K562 (cell line): Measurements from ENCODE around the gene TANC1. TPM values are rescaled to one million over a fixed set of nuclear protein-coding genes. Genes with fewer than 3 reads are reported as not detected.
A peak's percentile ranks its signal among the peaks of the same experiment; 100 is the strongest.

Source experiments
- ATAC-seq: fragments of 200-7000 bp; cut with Tn5 transposase; 3 replicates; pipeline ENCODE4 v1.9.1; 2020; ENCODE audit warnings: moderate library complexity
- BruUV-seq: library from RNA; stranded (reverse); fragments of 400-500 nt; replicated peaks from 2 replicates; lab custom pipeline; 2021; lab: Mats Ljungman, UMichigan
- CTCF ChIA-PET: fragments of 300-600 bp; formaldehyde crosslinking; extraction: SDS; loops from one replicate; lab custom pipeline; 2021; ENCODE audit warnings: low intra/inter-chr PET ratio; lab: Yijun Ruan, JAX
- POLR2A ChIA-PET: fragments of 300-600, 350-650 bp; sonication (Branson Sonifier 250); formaldehyde crosslinking; extraction: SDS; loops from one replicate; lab custom pipeline; 2021; ENCODE audit warnings: antibody characterized with exemption, inconsistent platforms; lab: Yijun Ruan, JAX
- DNase-seq, 4 experiments: peaks; one replicate each; pipeline versions ENCODE4 v3.0.0 to v3.0.0-alpha.2; 2011 to 2018; ENCODE audit warnings: low spot score in 3 of 4, mixed read lengths in 3 of 4; ENCODE audit errors: extremely low read depth in 1 of 4
- FAIRE-seq: peaks from 2 replicates; lab custom pipeline; 2011; peaks lifted over from hg19 to GRCh38; lab: Jason Lieb, UNC
- H2AFZ ChIP-seq: 2 replicates; pipeline ENCODE4 v1.6.0; 2011; ENCODE audit warnings: low read depth, low read length, control low read depth, inconsistent platforms
- H3K27ac ChIP-seq: fragments of 200-600 bp; 3 replicates; pipeline ENCODE4 v1.8.0; 2011; ENCODE audit warnings: low read depth, mild to moderate bottlenecking, control low read depth, inconsistent platforms, low read length, moderate library complexity, mixed read lengths; ENCODE audit errors: extremely low read depth
- H3K27me3 ChIP-seq, 2 experiments: fragments of 300-600 bp in 1 of 2; 2 replicates in 1 of 2; 3 replicates in 1 of 2; pipeline versions ENCODE4 v1.6.0 to v1.8.0; 2011; ENCODE audit warnings: inconsistent platforms in 2 of 2, low read length in 2 of 2, mild to moderate bottlenecking in 1 of 2, mixed read lengths in 1 of 2, moderate library complexity in 1 of 2; ENCODE audit not compliant: control insufficient read depth in 2 of 2, insufficient read depth in 2 of 2
- H3K36me3 ChIP-seq: fragments of 300-600 bp; 3 replicates; pipeline ENCODE4 v1.8.0; 2011; ENCODE audit warnings: mild to moderate bottlenecking, low read length, inconsistent platforms; ENCODE audit not compliant: control insufficient read depth, insufficient read depth
- H3K4me1 ChIP-seq, 2 experiments: fragments of 200-600 bp in 1 of 2; replicated peaks in 1 of 2; 2 replicates in 1 of 2; 3 replicates in 1 of 2; pipeline versions ENCODE4 v1.5.1 to v1.8.0; 2011; ENCODE audit warnings: inconsistent platforms in 2 of 2, low read length in 2 of 2, mild to moderate bottlenecking in 1 of 2, mixed read lengths in 1 of 2, moderate library complexity in 1 of 2; ENCODE audit not compliant: control insufficient read depth in 2 of 2, insufficient read depth in 2 of 2
- H3K4me2 ChIP-seq: 2 replicates; pipeline ENCODE4 v1.6.1; 2011; ENCODE audit warnings: low read length, control low read depth, inconsistent platforms, mixed read lengths; ENCODE audit not compliant: insufficient read depth
- H3K4me3 ChIP-seq: fragments of 200-600 bp; sonication (generic), shearing (Covaris generic); 2 replicates; pipeline ENCODE4 v1.5.1; 2016; ENCODE audit warnings: control low read depth, inconsistent platforms
- H3K79me2 ChIP-seq: fragments of 200-600 bp; 3 replicates; pipeline ENCODE4 v1.8.0; 2011; ENCODE audit warnings: low read length, inconsistent platforms; ENCODE audit not compliant: control insufficient read depth, insufficient read depth
- H3K9ac ChIP-seq, 2 experiments: 2 replicates each; pipeline versions ENCODE4 v1.6.0 to v1.6.1; 2011; ENCODE audit warnings: low read depth in 2 of 2, low read length in 2 of 2, control low read depth in 1 of 2, inconsistent platforms in 1 of 2, mild to moderate bottlenecking in 1 of 2, mixed read lengths in 1 of 2; ENCODE audit not compliant: insufficient read depth in 1 of 2
- H3K9me1 ChIP-seq: one replicate; pipeline ENCODE4 v1.6.0; 2011; ENCODE audit warnings: inconsistent platforms, mild to moderate bottlenecking, low read length, moderate library complexity; ENCODE audit not compliant: control insufficient read depth, insufficient read depth
- H3K9me3 ChIP-seq: replicated peaks from 2 replicates; pipeline ENCODE4 v1.5.1; 2011; ENCODE audit warnings: low read depth, low read length, inconsistent platforms; ENCODE audit not compliant: control insufficient read depth, insufficient read depth
- H4K20me1 ChIP-seq: replicated peaks from 2 replicates; pipeline ENCODE4 v1.6.1; 2011; ENCODE audit warnings: low read length, inconsistent platforms, mixed read lengths; ENCODE audit not compliant: control insufficient read depth, insufficient read depth
- HMGN3 ChIP-seq: IDR thresholded peaks from 2 replicates; pipeline ENCODE4 v1.6.1; 2011; ENCODE audit warnings: borderline replicate concordance, low read depth, mild to moderate bottlenecking, mixed read lengths, low read length; ENCODE audit not compliant: insufficient read length; ENCODE audit errors: extremely low read depth
- NUFIP1 ChIP-seq: fragments of 450-650 bp; IDR thresholded peaks from 2 replicates; pipeline ENCODE4 v1.6.1; 2018; ENCODE audit not compliant: partially characterized antibody
- WGBS: fragments of 100-300 bp; shearing (Covaris generic); methylation state at CpG from one replicate; pipeline ENCODE4 v1.1.6; 2016; ENCODE audit warnings: low coverage, mixed read lengths; ENCODE audit not compliant: insufficient coverage; ENCODE audit errors: missing lambda C conversion rate; 5-methylcytosine and 5-hydroxymethylcytosine counted together
- in situ Hi-C: fragments of 300-500 bp; cut with MboI; formaldehyde crosslinking; loops from 4 replicates; pipeline ENCODE4 v1.15.0; 2018; ENCODE audit warnings: inconsistent platforms, mixed read lengths
- intact Hi-C: fragments of 100-400 bp; cut with micrococcal nuclease; formaldehyde crosslinking; loops from 2 replicates; pipeline ENCODE4 v1.14.2; 2022
- polyA plus RNA-seq, 8 experiments: library from polyadenylated mRNA; depleted of rRNA in 4 of 8; stranded (reverse) in 5 of 8; unstranded in 3 of 8; fragments of >200 nt; fragmentation: Nextera tagmentation in 2 of 8; fragmentation: Illumina TruSeq in 1 of 8; extraction: Ambion mirVana in 2 of 8; extraction: Trizol in 1 of 8; gene quantifications; 2 replicates each; pipeline versions ENCODE4 v1.2.1 to v1.2.3, GENCODE V29; 2011 to 2014; ENCODE audit warnings: inconsistent platforms in 1 of 8, missing spikeins in 1 of 8
- total RNA-seq, 7 experiments: library from RNA; depleted of rRNA in 6 of 7; stranded (reverse); fragments of >200 nt in 6 of 7; fragmentation: Illumina TruSeq in 2 of 7; extraction: Trizol in 2 of 7; gene quantifications; 2 replicates each; pipeline versions ENCODE4 v1.2.1 to v1.2.3, GENCODE V29; 2011 to 2021; ENCODE audit warnings: low replicate concordance in 1 of 7
- TF ChIP-seq, protein P1 (sequence below), 2 experiments: fragments of 200-800 bp in 1 of 2; sonication (Bioruptor generic) in 1 of 2; sonication (generic) in 1 of 2; formaldehyde crosslinking in 1 of 2; IDR thresholded peaks in 1 of 2; conservative IDR thresholded peaks in 1 of 2; 2 replicates each; pipeline versions ENCODE4 v1.5.0 to v1.6.1; 2016 to 2020; ENCODE audit warnings: missing compliant biosample characterization in 1 of 2, missing genetic modification characterization in 1 of 2, missing genetic modification reagents in 1 of 2

The TANC1 gene
- total and polyA plus RNA-seq, 9 of the 15 experiments (the other 6 are each of a cell fraction or from before 2014, with no cell fraction given) = under 0.01 to 0.20 (median 0.07) TPM; not detected in 1

DNA sequence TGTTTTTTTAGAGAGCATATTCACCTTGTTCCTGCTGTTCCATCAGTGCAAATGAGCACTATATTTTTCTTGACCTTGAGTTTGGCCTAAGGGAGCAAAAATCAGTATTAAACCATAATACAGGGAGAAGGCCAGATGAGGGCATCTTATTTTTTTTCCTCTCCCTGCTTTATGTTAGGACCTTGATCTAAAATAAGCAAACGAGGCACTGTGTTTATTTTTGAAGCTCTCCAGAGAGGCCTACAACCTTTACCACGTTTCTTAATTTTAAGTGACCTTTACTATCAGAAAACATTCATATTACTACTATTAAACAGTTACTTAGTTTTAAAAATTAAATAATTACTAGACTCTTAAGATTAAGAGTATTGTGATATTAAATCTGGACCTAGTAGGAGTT lies 100.8 kb downstream of the TANC1 start (continued):
- no peak for TF ChIP-seq HMGN3

GRCh38 chr2:159070235-159070634 lies 101.8 kb downstream of the TANC1 start:
- WGBS = 9% methylated on average over 2 of the region's 2 CpGs
- H3K4me1 ChIP-seq = peaks cover 4 to 8% of the 10 kb centered on the region in 2 experiments
- CTCF ChIA-PET = no interaction called here

More at GRCh38 chr2:159070235-159070634, 101.8 kb downstream of the TANC1 start:
- intact Hi-C loops = no loop called here
- Histone ChIP-seq H2AFZ (peak overlapping the region; percentile 89), H3K36me3 (no peaks in the 10 kb centered on the region), H3K4me3 (no peak overlapping the region), H3K27ac (peak overlapping the region; percentile 67; the same call in 2 of the 3 replicates), H3K9ac (no peak overlapping the region), H4K20me1 (no peaks in the 10 kb centered on the region), H3K4me2 (no peak overlapping the region)
- in situ Hi-C loops = no loop called here
- TF ChIP-seq NUFIP1 = peak; percentile 14
- TF ChIP-seq, protein P1, sequence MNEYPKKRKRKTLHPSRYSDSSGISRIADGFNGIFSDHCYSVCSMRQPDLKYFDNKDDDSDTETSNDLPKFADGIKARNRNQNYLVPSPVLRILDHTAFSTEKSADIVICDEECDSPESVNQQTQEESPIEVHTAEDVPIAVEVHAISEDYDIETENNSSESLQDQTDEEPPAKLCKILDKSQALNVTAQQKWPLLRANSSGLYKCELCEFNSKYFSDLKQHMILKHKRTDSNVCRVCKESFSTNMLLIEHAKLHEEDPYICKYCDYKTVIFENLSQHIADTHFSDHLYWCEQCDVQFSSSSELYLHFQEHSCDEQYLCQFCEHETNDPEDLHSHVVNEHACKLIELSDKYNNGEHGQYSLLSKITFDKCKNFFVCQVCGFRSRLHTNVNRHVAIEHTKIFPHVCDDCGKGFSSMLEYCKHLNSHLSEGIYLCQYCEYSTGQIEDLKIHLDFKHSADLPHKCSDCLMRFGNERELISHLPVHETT (CRISPR knock-in tag; conservative IDR thresholded peaks at IDR 0.05 in 1 of 2, IDR thresholded peaks at IDR 0.05 in 1 of 2) = no peak
- TF ChIP-seq, all 486 proteins: peak for 1
- no TSS peak for BruUV-seq
- DNase-seq (no peak), FAIRE-seq (no peak), ATAC-seq (no peak)
- H3K9me3 ChIP-seq = no peaks in the 10 kb centered on the region
- no peaks in the 10 kb centered on the region for H3K79me2 ChIP-seq
- POLR2A ChIA-PET = interaction anchor here (1.1 kb wide), 1 partner anchor 18 kb away, joined by 3 read pairs; no protein-coding TSS in a partner anchor
- no peaks in the 10 kb centered on the region for H3K9me1 ChIP-seq
- no peaks in the 10 kb centered on the region for H3K27me3 ChIP-seq
